NCI-H526 treated with DMSO at 0.1 percent for 48 hours (cell line): ENCODE measurements around the gene CACNA1C.

Experiments
- DNase-seq: peaks from one replicate; lab custom pipeline; 2025; lab: John Stamatoyannopoulos, UW

CACNA1C gene

GRCh38 chr12:2258025-2258424 lies 205.2 kb downstream of the CACNA1C start:
- DNase-seq: no peak

GRCh38 chr12:2259369-2259768 lies 206.6 kb downstream of the CACNA1C start:
- no peak for DNase-seq

DNA sequence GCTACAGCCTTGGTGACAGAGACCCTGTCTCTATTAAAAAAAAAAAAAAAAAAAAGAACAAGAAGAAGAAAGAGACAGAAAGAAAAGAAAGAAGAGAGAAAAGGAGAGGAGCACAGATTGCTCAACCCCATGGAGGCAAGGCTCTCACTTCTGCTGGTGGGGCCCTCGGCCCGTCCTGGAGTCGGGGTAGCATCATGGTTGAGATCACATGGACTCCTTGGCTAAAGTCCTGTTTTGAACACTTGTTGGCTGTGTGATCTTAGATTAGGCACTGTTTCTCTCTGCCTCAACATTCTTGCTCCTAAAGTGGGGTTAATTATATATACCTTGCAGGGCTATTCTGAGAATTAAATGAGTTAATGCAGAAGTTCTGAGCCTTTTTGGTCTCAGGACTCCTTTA lies 207.7 kb downstream of the CACNA1C start:
- DNase-seq: no peak

DNA sequence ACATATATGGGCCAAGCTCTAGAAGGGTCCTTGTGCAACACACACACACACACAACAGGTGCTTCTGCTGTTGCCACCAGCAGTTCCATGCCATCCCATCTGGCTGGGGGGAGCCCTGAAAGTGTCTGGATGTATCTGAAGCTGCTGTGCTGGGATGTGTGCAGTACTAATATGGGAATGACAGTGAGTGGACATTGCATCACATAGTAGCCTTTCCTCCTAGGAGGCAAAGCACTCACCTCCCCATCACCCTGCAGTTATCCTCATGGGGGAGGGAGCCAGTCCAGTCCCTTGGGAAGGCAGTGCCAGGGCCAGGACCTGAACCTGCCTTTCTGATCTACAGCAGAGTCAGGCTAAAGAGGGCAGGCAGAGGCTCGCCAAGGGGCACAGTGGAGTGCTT lies 208.9 kb downstream of the CACNA1C start:
- no peak for DNase-seq

DNA sequence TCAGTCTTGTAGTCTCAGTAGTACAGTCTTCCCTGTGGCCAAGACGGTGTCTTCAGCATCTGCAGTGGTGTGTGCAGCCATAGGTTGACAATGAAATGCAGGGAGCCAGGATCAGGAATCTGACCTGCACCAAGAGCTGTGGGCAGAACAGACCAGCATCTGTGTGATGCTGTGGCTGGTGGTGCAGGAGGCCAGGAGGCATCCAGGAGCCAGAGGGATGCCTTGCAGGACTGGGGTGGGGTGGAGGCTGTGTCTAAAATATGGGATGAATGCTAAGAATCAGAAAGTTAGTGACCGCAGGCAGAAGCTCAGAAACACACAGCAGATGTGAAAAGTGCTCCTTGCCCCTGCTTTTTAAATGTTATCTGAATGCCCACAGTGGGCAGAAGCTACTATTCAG lies 209.7 kb downstream of the CACNA1C start:
- no peak for DNase-seq

DNA sequence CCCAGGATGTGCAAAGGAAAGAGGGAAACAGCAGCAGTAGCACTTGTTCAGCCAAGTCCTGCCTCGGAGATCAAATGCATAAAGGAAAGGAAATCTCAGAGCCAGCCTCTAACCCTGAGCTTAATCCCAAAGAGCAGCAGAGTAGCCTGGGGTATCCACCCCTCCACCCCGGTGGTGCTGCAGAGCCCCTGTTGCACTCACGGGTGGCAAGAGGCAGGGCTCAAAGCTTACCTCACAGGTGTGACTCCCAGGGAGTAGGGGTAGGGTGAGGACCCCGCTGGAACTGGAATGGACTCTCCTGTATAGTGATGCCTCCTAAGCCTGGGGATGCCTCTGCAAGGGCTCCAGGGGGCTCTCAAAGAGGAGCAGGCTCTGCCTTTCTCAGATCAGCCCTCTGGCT lies 211.1 kb downstream of the CACNA1C start:
- no peak for DNase-seq

GRCh38 chr12:2264651-2265232 lies 212.0 kb downstream of the CACNA1C start:
- DNase-seq: no peak

DNA sequence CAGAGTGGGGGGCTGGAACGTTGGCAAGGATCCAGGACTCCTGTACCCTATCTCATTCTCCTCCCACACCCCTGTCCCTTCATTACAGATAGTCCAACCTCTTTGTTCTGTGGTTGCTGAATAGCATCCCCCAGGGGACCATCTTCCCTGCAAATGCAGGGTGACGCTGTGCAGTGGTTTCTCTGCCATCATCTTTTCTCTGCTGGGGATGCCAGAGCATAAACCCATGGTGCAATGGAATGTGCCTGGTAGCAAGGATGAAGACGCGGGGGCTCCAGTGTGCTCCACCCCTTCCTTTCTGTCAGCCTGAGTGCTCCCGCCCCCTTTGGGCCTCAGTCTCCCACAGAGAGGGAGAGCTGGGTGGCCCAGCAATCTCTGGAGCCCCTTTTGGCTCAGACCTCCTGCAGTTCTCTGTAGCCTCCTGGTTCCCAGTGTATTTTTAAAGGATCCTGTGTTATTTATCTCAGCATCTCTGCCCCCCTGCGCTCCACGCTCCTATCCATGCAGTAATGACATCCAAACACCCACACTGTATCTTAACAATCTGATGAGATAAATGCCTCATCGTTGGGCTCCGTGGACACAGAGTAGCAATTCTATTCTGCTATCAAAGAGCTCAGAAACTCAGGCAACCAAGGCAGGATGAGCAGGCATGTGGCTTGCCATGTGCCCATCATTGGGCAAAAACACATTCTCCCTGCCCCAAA lies 212.8 kb downstream of the CACNA1C start:
- no peak for DNase-seq

DNA sequence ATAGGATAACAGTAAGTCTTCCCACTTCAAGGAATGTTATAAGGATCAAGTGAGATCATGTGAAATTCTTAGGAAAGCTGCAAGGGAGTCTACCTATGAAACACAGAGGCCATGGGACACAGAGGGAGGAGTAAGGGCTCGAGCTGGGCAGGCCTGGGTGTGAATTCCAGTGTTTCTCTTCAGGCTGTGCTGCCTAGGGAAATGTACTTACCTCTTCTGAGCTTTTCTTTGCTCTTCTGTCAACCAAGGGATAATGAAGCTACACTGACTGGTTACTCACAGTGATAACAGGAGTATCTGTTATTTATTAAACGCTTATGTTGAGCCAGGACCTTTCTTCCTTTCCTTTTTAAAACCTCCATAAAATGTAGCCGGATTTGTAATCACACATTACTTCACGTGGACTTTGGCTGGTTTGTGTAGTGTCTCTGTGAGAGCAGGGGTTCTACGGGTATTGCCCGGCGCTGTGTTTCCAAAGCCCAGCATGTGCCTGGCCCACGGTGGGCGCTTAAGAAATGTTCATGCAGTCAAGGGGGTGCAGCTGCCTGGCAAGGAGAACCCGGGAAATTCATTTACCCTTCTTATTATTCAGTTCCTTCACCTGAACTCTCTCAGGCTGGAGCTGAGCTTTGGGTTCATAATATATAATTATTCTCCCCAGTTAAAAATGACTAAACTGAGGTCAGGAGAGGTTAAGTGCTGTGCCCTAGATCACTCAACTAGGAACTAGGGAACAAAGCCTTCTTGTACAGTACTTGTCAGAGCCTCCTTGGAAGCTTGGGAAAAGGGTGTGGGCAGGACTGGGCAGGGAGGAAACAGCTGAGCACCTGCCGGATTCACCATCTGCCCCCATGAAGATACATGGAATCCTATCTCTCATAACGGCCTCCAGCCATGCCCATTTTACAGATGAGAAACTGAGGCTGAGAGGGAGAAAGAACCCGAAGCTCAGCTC lies 214.2 kb downstream of the CACNA1C start:
- DNase-seq: no peak

GRCh38 chr12:2267703-2268470 lies 215.1 kb downstream of the CACNA1C start:
- no peak for DNase-seq

DNA sequence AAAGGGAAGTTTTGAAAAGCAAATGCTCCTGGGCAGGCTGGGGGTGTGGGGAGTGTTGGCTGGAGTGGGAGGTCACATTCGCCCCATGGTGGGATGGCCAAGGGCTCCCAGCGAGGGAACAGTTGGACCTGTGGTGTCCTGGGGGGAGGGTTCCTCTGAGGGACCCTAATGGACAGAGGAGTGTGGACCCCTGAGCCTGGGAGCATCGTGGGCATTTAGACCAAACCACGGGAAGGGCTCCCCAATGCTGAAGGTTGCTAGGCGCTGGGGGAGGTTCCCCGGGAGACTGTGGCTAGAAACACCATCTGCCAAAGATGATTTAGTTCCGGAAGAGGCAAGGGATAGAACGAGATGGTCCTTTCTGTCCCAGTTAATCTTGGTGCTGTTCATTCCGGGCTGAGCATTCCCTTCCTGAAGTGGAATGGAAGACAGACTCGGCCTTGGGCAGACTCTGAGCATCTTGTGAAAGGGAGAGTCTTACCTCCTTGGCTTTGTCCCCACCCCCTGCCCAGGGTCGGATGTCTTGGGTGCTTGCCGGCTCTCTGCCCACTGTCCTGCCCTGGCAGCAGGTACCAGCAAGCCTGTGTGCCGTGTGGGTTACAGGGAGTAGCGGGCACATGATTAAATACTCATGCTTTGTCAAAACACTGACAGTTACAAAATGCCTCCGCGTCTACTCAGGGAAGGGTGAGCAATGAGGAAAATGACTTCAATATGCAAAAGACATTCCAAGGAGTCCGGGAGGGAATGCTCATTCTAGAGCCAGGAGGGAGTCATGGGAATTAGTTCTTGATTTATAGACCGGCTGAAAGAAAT lies 215.9 kb downstream of the CACNA1C start:
- DNase-seq: no peak

- no peak for DNase-seq
These were observed 218.1 kb downstream of the CACNA1C start for GRCh38 chr12:2270846-2271245.

GRCh38 chr12:2271961-2272360 lies 219.2 kb downstream of the CACNA1C start:
- no peak for DNase-seq

DNA sequence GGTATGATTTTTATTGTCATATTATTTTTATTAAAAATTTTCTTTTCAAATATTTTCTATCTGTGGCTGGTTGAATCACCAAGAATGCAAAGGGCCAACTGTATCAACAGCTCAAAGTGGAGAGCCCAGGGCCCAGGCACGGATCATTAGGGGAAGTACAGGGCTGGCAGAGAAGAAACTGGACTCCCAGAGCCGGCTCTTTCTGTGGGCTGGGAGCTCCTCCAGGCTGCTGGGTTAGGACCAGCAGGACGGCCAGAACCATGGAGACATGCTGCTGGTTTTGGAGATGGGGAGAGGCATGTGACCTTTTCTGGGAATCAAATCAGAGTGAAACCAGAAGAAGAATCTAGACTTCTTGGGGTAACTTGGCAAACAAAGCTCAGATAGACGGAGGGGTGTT lies 220.5 kb downstream of the CACNA1C start:
- no peak for DNase-seq

GRCh38 chr12:2273751-2274150 lies 221.0 kb downstream of the CACNA1C start:
- DNase-seq: no peak

GRCh38 chr12:2274733-2275132 lies 221.9 kb downstream of the CACNA1C start:
- no peak for DNase-seq

- no peak for DNase-seq
These were observed 223.7 kb downstream of the CACNA1C start for GRCh38 chr12:2276288-2277033.

GRCh38 chr12:2277492-2278155 lies 224.8 kb downstream of the CACNA1C start:
- DNase-seq: no peak

DNA sequence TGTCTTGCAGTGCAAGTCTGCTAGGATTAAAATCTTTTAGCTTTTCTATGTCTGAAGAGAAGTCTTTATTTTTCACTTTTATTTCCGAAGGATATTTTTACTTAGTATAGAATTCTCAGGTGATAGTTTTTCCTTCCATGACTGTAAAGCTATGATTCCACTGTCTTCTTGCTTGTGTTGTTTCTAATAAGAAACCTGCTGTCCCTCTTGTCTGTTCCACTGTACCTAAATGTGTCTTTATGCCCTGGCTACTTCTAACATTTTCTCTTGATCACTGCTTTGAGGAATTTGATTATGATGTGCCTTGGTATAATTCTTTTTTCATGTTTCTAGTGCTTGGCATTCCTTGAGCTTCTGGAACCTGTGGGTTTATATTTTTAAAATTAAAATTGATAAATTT lies 228.7 kb downstream of the CACNA1C start:
- DNase-seq: no peak

DNA sequence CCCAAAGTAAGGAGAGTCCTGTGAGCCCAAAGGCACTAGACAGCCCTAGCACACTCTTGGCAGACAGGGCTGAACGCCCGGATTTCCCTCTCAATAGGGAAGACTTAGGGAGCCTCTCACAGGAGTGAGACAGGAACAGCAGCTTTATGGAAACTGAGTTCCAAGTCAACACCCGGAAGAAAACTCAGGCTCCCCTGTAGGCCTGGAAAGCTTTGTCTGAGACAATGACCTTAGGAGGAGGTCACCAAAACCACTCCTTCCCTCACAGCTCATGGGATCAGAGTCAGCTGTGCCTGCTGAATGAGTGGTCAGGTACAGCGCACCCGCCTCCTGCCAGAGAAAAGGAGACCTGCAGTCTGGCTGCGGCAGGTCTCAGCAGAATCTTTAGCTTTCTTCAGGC lies 229.5 kb downstream of the CACNA1C start:
- DNase-seq: no peak
